ENCODE results near the gene SLC25A4.
"Not testable (repeated sequence)": the region's sequence is repeated elsewhere in the genome, so short reads cannot be mapped to it uniquely, and the experiment has no call there.

The SLC25A4 gene

GRCh38 chr4:185142912-185143600 is at the start of gene SLC25A4:
SLC25A4 (plus strand) TSS chr4:185143266; CDS start chr4:185143373, 107 bp downstream.
- DNase-seq (ENCODE audit: low spot score): peak; percentile 97

- no peak for DNase-seq (ENCODE audit: low spot score)
Measured at GRCh38 chr4:185093603-185094002, 49.5 kb upstream of the SLC25A4 start.

GRCh38 chr4:185096032-185096653 is 46.9 kb upstream of the SLC25A4 start:
- DNase-seq (ENCODE audit: low spot score): peak; percentile 57

- DNase-seq (ENCODE audit: low spot score): no peak
Measured at GRCh38 chr4:185098474-185098873, 44.6 kb upstream of the SLC25A4 start.

- peak; percentile 46 for DNase-seq (ENCODE audit: low spot score)
Measured at GRCh38 chr4:185099024-185099682, 43.9 kb upstream of the SLC25A4 start.

GRCh38 chr4:185099940-185100339 is 43.1 kb upstream of the SLC25A4 start:
- DNase-seq (ENCODE audit: low spot score): no peak

GRCh38 chr4:185100423-185100822 is 42.6 kb upstream of the SLC25A4 start:
- no peak for DNase-seq (ENCODE audit: low spot score)

GRCh38 chr4:185101354-185101890 is 41.6 kb upstream of the SLC25A4 start:
- no peak for DNase-seq (ENCODE audit: low spot score)

- no peak for DNase-seq (ENCODE audit: low spot score)
Measured at GRCh38 chr4:185104733-185105132, 38.3 kb upstream of the SLC25A4 start.

GRCh38 chr4:185106353-185106752 is 36.7 kb upstream of the SLC25A4 start:
- DNase-seq (ENCODE audit: low spot score): peak; percentile 30

- DNase-seq (ENCODE audit: low spot score): not testable (repeated sequence)
Measured at GRCh38 chr4:185107574-185107973, 35.5 kb upstream of the SLC25A4 start.

- peak; percentile 44 for DNase-seq (ENCODE audit: low spot score)
Measured at GRCh38 chr4:185108185-185108584, 34.9 kb upstream of the SLC25A4 start.

GRCh38 chr4:185108669-185109068 is 34.4 kb upstream of the SLC25A4 start:
- no peak for DNase-seq (ENCODE audit: low spot score)

GRCh38 chr4:185109736-185110135 is 33.3 kb upstream of the SLC25A4 start:
- DNase-seq (ENCODE audit: low spot score): no peak

GRCh38 chr4:185110375-185110823 is 32.7 kb upstream of the SLC25A4 start:
- no peak for DNase-seq (ENCODE audit: low spot score)

GRCh38 chr4:185112104-185112503 is 31.0 kb upstream of the SLC25A4 start:
- DNase-seq (ENCODE audit: low spot score): peak; percentile 50

GRCh38 chr4:185113340-185113739 is 29.7 kb upstream of the SLC25A4 start:
- no peak for DNase-seq (ENCODE audit: low spot score)

- DNase-seq (ENCODE audit: low spot score): peak; percentile 73
Measured at GRCh38 chr4:185115827-185116232, 27.2 kb upstream of the SLC25A4 start.

- DNase-seq (ENCODE audit: low spot score): no peak
Measured at GRCh38 chr4:185117300-185117934, 25.6 kb upstream of the SLC25A4 start.

- DNase-seq (ENCODE audit: low spot score): no peak
Measured at GRCh38 chr4:185118876-185119275, 24.2 kb upstream of the SLC25A4 start.

GRCh38 chr4:185119467-185119866 is 23.6 kb upstream of the SLC25A4 start:
- DNase-seq (ENCODE audit: low spot score): not testable (repeated sequence)

GRCh38 chr4:185119927-185120630 is 23.0 kb upstream of the SLC25A4 start:
- DNase-seq (ENCODE audit: low spot score): no peak
